Esophagus (tissue), 2 donors: ENCODE data around the gene B3GALT4. TPM values are rescaled to one million over a fixed set of nuclear protein-coding genes. Genes with fewer than 3 reads are reported as not detected.

Source experiments
- H3K27ac ChIP-seq, 2 donors: one replicate each; pipeline ENCODE4 v1.5.1; 2013; ENCODE audit warnings: low read depth in 2 of 2, mild to moderate bottlenecking in 2 of 2, inconsistent platforms in 1 of 2, low read length in 1 of 2, moderate library complexity in 1 of 2
- H3K27me3 ChIP-seq, 2 donors: one replicate each; pipeline ENCODE4 v1.6.1; 2013; ENCODE audit warnings: low read length in 2 of 2, control low read depth in 1 of 2, mild to moderate bottlenecking in 1 of 2; ENCODE audit not compliant: insufficient read depth in 2 of 2, control insufficient read depth in 1 of 2
- H3K36me3 ChIP-seq, 2 donors: one replicate each; pipeline ENCODE4 v1.6.1; 2013; ENCODE audit warnings: low read length in 1 of 2; ENCODE audit not compliant: control insufficient read depth in 2 of 2, insufficient read depth in 2 of 2
- H3K4me1 ChIP-seq, 2 donors: one replicate each; pipeline ENCODE4 v1.6.1; 2013; ENCODE audit warnings: low read length in 1 of 2; ENCODE audit not compliant: control insufficient read depth in 2 of 2, insufficient read depth in 2 of 2
- H3K4me3 ChIP-seq, 2 donors: one replicate each; pipeline ENCODE4 v1.5.1; 2013; ENCODE audit warnings: low read length in 2 of 2, mild to moderate bottlenecking in 2 of 2, low read depth in 1 of 2, moderate library complexity in 1 of 2
- H3K9me3 ChIP-seq, 2 donors: one replicate each; pipeline ENCODE4 v1.6.1; 2013; ENCODE audit warnings: mild to moderate bottlenecking in 2 of 2, low read depth in 1 of 2, low read length in 1 of 2, moderate library complexity in 1 of 2; ENCODE audit not compliant: control insufficient read depth in 2 of 2, insufficient read depth in 1 of 2
- WGBS, 2 donors: extraction: QIAGEN DNeasy Blood & Tissue Kit; methylation state at CpG; one replicate each; pipeline ENCODE4 v1.1.7; 2013; 5-methylcytosine and 5-hydroxymethylcytosine counted together
- polyA plus RNA-seq, 2 donors: library from polyadenylated mRNA; stranded (reverse); fragments of 200-250 nt; gene quantifications; one replicate each; pipeline ENCODE4 v1.2.3, GENCODE V29; 2013
- donor health status: healthy with polysubstance abuse.
- donor health status: Bipolar disorder and iron deficiency.

Gene B3GALT4
- polyA plus RNA-seq, 2 donors, result 21.1 to 27.2 TPM

DNA sequence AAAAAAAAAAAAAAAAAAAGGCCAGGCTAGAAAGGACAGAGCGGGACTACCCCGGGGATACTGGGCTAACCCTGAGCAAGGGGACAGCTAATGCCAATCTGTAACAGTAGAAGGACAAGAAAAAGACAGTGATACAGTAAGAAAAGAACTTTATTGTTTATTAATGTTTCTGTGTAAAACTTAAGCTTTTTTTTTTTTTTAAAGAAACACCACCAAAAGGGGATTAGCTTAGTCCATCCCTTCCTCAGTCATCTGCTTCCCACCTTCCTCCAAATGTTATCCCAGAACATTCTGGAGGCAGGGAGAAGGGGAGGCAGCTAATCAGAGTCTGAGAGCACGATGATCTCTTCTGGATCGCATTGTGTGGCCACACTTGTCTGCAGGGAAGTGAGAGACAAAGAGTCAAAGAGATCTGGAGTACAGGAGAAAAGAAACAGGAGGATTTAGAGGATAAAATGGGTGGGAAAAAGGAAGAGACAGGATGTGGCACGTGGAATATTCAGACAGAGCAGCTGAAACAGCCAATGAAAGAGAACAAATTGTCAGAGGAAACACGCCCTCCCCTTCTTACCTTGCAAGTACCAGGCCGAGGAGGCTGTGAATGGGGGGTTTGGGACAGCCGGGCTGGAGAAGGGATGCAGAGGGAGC lies 41.6 kb downstream of the B3GALT4 start:
- H3K9me3 ChIP-seq, result no peaks in the 10 kb centered on the region
- 62 to 66% methylated on average over 8 of the region's 8 CpGs for WGBS, 2 donors
- H3K27ac ChIP-seq, result peak overlapping the region; percentile 88 to 90
- H3K36me3 ChIP-seq, result peaks cover 18 to 24% of the 10 kb centered on the region in 2 donors
- peak overlapping the region in 1 of 2 donors; percentile 50 for H3K4me3 ChIP-seq
- peaks cover 7 to 26% of the 10 kb centered on the region in 2 donors for H3K4me1 ChIP-seq
- H3K27me3 ChIP-seq, result no peaks in the 10 kb centered on the region

DNA sequence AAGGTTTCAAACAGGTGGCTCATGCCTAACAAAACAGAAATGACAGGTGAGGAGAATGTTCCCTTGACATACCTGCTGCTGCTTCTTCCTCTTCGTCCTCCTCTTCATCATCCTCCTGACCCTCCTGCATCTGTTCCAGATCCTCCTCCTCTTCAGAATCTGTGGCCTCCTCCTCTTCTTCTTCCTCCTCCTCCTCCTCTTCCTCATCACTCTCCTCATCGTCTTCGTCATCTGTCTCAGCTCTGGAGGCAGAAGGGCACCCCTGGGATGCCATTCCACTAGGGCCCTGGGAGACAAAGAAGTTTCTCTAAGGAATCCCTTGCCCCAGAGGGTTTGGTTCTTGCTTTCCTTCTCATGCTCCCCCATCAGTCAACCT lies 43.0 kb downstream of the B3GALT4 start:
- H3K4me3 ChIP-seq, result no peak overlapping the region
- 85 to 89% methylated on average over 3 of the region's 3 CpGs for WGBS, 2 donors
- peaks cover 5 to 28% of the 10 kb centered on the region in 2 donors for H3K4me1 ChIP-seq
- peaks cover 18 to 24% of the 10 kb centered on the region in 2 donors for H3K36me3 ChIP-seq
- no peaks in the 10 kb centered on the region for H3K27me3 ChIP-seq
- H3K9me3 ChIP-seq, result no peaks in the 10 kb centered on the region
- H3K27ac ChIP-seq, result peak overlapping the region in 1 of 2 donors; percentile 26

- H3K4me1 ChIP-seq, result peaks cover 2 to 22% of the 10 kb centered on the region in 2 donors
- no peaks in the 10 kb centered on the region for H3K9me3 ChIP-seq
- no peak overlapping the region for H3K4me3 ChIP-seq
- H3K36me3 ChIP-seq, result peaks cover 18 to 24% of the 10 kb centered on the region in 2 donors
- H3K27me3 ChIP-seq, result no peaks in the 10 kb centered on the region
- peak overlapping the region in 1 of 2 donors; percentile 26 for H3K27ac ChIP-seq
- 72 to 75% methylated on average over 32 of the region's 32 CpGs for WGBS, 2 donors
Observed at GRCh38 chr6:33320315-33321181, 43.6 kb downstream of the B3GALT4 start.

DNA sequence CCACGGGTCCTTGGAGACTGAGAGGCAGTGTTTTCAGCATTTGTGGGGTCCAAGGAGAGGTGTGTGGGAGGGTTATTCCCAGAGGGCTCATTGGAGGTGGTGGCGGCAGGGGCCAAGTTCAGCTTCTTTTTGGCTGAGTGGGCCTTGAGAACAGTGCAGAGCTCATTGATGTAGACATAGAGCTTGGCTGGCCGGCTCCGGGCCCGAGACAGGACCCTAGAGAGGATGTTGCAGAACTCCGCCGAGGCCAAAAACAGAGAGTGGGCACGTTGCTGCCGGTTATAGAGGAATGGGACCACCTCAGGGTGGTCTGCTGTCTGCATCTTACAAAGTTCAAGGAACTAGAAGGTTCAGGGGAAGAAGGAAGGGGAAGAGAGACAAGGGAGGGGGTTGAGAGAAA lies 44.3 kb downstream of the B3GALT4 start:
- peaks cover 2 to 18% of the 10 kb centered on the region in 2 donors for H3K4me1 ChIP-seq
- WGBS, 2 donors, result 73 to 80% methylated on average over 9 of the region's 9 CpGs
- peaks cover 18 to 24% of the 10 kb centered on the region in 2 donors for H3K36me3 ChIP-seq
- peak overlapping the region in 1 of 2 donors; percentile 92 for H3K4me3 ChIP-seq
- H3K27ac ChIP-seq, result no peak overlapping the region
- no peaks in the 10 kb centered on the region for H3K9me3 ChIP-seq
- no peaks in the 10 kb centered on the region for H3K27me3 ChIP-seq

- peak overlapping the region; percentile 58 to 92 for H3K4me3 ChIP-seq
- H3K36me3 ChIP-seq, result peaks cover 18 to 22% of the 10 kb centered on the region in 2 donors
- H3K4me1 ChIP-seq, result peaks cover 2 to 18% of the 10 kb centered on the region in 2 donors
- WGBS, 2 donors, result 3% methylated on average over 12 of the region's 12 CpGs
- H3K27me3 ChIP-seq, result no peaks in the 10 kb centered on the region
- H3K9me3 ChIP-seq, result no peaks in the 10 kb centered on the region
- H3K27ac ChIP-seq, result peak overlapping the region; percentile 89 to 94
Observed at GRCh38 chr6:33323623-33323948, 46.7 kb downstream of the B3GALT4 start.

- Histone ChIP-seq H3K4me3 (peak overlapping the region in 1 of 2 donors; percentile 92), H3K27ac (peak overlapping the region in 1 of 2 donors; percentile 89)
- WGBS, 2 donors, result 23% methylated on average over 7 of the region's 7 CpGs
Observed at GRCh38 chr6:33324125-33324524, 47.2 kb downstream of the B3GALT4 start.

More at GRCh38 chr6:33324125-33324524, 47.2 kb downstream of the B3GALT4 start:
- Histone ChIP-seq H3K9me3 (no peaks in the 10 kb centered on the region), H3K27me3 (no peaks in the 10 kb centered on the region), H3K4me1 (peaks cover 5 to 18% of the 10 kb centered on the region in 2 donors), H3K36me3 (peaks cover 15 to 17% of the 10 kb centered on the region in 2 donors)

Other genes starting within 250 kb of the B3GALT4 start
- gene HLA-DPA1, start 203.5 kb upstream of the B3GALT4 start, polyA plus RNA-seq, result 10 to 100 TPM in 1 of 2 donors, 1 to 10 TPM in 1; 7.8 to 27.2 TPM
- gene HLA-DPB1, start 201.1 kb upstream of the B3GALT4 start, polyA plus RNA-seq, result 10 to 100 TPM in 1 of 2 donors, 1 to 10 TPM in 1; 8.7 to 39.1 TPM
- 1 to 10 TPM in 1 of 2 donors, under 1 TPM in 1; 0.38 to 1.3 TPM for gene COL11A2, start 84.7 kb upstream of the B3GALT4 start, polyA plus RNA-seq
- 10 to 100 TPM; 24.4 to 30.0 TPM for gene RXRB, start 76.5 kb upstream of the B3GALT4 start, polyA plus RNA-seq
- 10 to 100 TPM; 22.8 to 57.3 TPM for gene SLC39A7, start 76.3 kb upstream of the B3GALT4 start, polyA plus RNA-seq
- 10 to 100 TPM; 16.7 to 33.7 TPM for gene HSD17B8, start 72.5 kb upstream of the B3GALT4 start, polyA plus RNA-seq
- 10 to 100 TPM; 26.7 to 32.4 TPM for gene RING1, start 68.6 kb upstream of the B3GALT4 start, polyA plus RNA-seq
- 10 to 100 TPM; 44.9 to 48.9 TPM for gene VPS52, start 5.2 kb upstream of the B3GALT4 start, polyA plus RNA-seq
- gene RPS18, start 5.0 kb upstream of the B3GALT4 start, polyA plus RNA-seq, result 1,000 to 10,000 TPM; 7,154 to 7,464 TPM
- gene WDR46, start 12.1 kb downstream of the B3GALT4 start, polyA plus RNA-seq, result 10 to 100 TPM; 38.6 to 44.5 TPM
- 100 to 1,000 TPM; 127 to 293 TPM for gene PFDN6, start 12.5 kb downstream of the B3GALT4 start, polyA plus RNA-seq
- 100 to 1,000 TPM in 1 of 2 donors, 10 to 100 TPM in 1; 58.7 to 134 TPM for gene RGL2, start 21.8 kb downstream of the B3GALT4 start, polyA plus RNA-seq
- gene TAPBP, start 37.0 kb downstream of the B3GALT4 start, polyA plus RNA-seq, result 10 to 100 TPM; 20.1 to 39.8 TPM
- gene ZBTB22, start 40.6 kb downstream of the B3GALT4 start, polyA plus RNA-seq, result 10 to 100 TPM; 10.2 to 11.6 TPM
- gene DAXX, start 45.8 kb downstream of the B3GALT4 start, polyA plus RNA-seq, result 10 to 100 TPM; 27.8 to 28.7 TPM
- 10 to 100 TPM; 12.5 to 15.0 TPM for gene KIFC1, start 114.7 kb downstream of the B3GALT4 start, polyA plus RNA-seq
- 10 to 100 TPM; 27.3 to 46.0 TPM for gene PHF1, start 133.9 kb downstream of the B3GALT4 start, polyA plus RNA-seq
- gene CUTA, start 141.0 kb downstream of the B3GALT4 start, polyA plus RNA-seq, result 100 to 1,000 TPM in 1 of 2 donors, 10 to 100 TPM in 1; 80.2 to 119 TPM
- 10 to 100 TPM in 1 of 2 donors, 1 to 10 TPM in 1; 4.1 to 18.2 TPM for gene SYNGAP1, start 142.9 kb downstream of the B3GALT4 start, polyA plus RNA-seq
- gene ZBTB9, start 177.5 kb downstream of the B3GALT4 start, polyA plus RNA-seq, result 1 to 10 TPM; 3.6 to 3.9 TPM